ENCODE results near the gene EEF1G. TPM values are rescaled to one million over a fixed set of nuclear protein-coding genes. Genes with fewer than 3 reads are reported as not detected.

The EEF1G gene
- total and polyA plus RNA-seq, 2 of the 13 experiments (the other 11 are each of a cell fraction or from before 2014, with no cell fraction given), result 1,787 to 2,144 TPM

GRCh38 chr11:62599069-62599696 is 25.5 kb upstream of the EEF1G start (continued):
- TF ChIP-seq, protein P1, sequence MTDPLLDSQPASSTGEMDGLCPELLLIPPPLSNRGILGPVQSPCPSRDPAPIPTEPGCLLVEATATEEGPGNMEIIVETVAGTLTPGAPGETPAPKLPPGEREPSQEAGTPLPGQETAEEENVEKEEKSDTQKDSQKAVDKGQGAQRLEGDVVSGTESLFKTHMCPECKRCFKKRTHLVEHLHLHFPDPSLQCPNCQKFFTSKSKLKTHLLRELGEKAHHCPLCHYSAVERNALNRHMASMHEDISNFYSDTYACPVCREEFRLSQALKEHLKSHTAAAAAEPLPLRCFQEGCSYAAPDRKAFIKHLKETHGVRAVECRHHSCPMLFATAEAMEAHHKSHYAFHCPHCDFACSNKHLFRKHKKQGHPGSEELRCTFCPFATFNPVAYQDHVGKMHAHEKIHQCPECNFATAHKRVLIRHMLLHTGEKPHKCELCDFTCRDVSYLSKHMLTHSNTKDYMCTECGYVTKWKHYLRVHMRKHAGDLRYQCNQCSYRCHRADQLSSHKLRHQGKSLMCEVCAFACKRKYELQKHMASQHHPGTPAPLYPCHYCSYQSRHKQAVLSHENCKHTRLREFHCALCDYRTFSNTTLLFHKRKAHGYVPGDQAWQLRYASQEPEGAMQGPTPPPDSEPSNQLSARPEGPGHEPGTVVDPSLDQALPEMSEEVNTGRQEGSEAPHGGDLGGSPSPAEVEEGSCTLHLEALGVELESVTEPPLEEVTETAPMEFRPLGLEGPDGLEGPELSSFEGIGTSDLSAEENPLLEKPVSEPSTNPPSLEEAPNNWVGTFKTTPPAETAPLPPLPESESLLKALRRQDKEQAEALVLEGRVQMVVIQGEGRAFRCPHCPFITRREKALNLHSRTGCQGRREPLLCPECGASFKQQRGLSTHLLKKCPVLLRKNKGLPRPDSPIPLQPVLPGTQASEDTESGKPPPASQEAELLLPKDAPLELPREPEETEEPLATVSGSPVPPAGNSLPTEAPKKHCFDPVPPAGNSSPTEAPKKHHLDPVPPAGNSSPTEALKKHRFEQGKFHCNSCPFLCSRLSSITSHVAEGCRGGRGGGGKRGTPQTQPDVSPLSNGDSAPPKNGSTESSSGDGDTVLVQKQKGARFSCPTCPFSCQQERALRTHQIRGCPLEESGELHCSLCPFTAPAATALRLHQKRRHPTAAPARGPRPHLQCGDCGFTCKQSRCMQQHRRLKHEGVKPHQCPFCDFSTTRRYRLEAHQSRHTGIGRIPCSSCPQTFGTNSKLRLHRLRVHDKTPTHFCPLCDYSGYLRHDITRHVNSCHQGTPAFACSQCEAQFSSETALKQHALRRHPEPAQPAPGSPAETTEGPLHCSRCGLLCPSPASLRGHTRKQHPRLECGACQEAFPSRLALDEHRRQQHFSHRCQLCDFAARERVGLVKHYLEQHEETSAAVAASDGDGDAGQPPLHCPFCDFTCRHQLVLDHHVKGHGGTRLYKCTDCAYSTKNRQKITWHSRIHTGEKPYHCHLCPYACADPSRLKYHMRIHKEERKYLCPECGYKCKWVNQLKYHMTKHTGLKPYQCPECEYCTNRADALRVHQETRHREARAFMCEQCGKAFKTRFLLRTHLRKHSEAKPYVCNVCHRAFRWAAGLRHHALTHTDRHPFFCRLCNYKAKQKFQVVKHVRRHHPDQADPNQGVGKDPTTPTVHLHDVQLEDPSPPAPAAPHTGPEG (CRISPR knock-in tag; IDR thresholded peaks at IDR 0.05), result no peak
- TF ChIP-seq, protein P2, sequence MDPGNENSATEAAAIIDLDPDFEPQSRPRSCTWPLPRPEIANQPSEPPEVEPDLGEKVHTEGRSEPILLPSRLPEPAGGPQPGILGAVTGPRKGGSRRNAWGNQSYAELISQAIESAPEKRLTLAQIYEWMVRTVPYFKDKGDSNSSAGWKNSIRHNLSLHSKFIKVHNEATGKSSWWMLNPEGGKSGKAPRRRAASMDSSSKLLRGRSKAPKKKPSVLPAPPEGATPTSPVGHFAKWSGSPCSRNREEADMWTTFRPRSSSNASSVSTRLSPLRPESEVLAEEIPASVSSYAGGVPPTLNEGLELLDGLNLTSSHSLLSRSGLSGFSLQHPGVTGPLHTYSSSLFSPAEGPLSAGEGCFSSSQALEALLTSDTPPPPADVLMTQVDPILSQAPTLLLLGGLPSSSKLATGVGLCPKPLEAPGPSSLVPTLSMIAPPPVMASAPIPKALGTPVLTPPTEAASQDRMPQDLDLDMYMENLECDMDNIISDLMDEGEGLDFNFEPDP (CRISPR knock-in tag; conservative IDR thresholded peaks at IDR 0.05), result no peak
- no peak for TF ChIP-seq ZC3H13 (CRISPR knock-in tag; IDR thresholded peaks at IDR 0.05)
- no peak for TF ChIP-seq ZNF550 (CRISPR knock-in tag; IDR thresholded peaks at IDR 0.05; ENCODE audit: borderline replicate concordance)
- TF ChIP-seq ZEB1 (IDR thresholded peaks at IDR 0.05; ENCODE audit: insufficient replicate concordance, low read depth), result no peak
- TF ChIP-seq NFKB2 (CRISPR knock-in tag; IDR thresholded peaks at IDR 0.05; ENCODE audit: borderline replicate concordance), result peak; percentile 54; the same call in 1 of the 2 replicates
- TF ChIP-seq, protein P3, sequence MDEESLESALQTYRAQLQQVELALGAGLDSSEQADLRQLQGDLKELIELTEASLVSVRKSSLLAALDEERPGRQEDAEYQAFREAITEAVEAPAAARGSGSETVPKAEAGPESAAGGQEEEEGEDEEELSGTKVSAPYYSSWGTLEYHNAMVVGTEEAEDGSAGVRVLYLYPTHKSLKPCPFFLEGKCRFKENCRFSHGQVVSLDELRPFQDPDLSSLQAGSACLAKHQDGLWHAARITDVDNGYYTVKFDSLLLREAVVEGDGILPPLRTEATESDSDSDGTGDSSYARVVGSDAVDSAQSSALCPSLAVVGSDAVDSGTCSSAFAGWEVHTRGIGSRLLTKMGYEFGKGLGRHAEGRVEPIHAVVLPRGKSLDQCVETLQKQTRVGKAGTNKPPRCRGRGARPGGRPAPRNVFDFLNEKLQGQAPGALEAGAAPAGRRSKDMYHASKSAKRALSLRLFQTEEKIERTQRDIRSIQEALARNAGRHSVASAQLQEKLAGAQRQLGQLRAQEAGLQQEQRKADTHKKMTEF (CRISPR knock-in tag; IDR thresholded peaks at IDR 0.05), result peak; percentile 56; the same call in 1 of the 2 replicates
- no peak for TF ChIP-seq KLF15 (CRISPR knock-in tag; IDR thresholded peaks at IDR 0.05; ENCODE audit: borderline replicate concordance)
- TF ChIP-seq ZNF331 (CRISPR knock-in tag; IDR thresholded peaks at IDR 0.05), result 0 out of 2 replicates have a peak, but pooled peaks have one; percentile 47
- TF ChIP-seq ZNF577 (CRISPR knock-in tag; IDR thresholded peaks at IDR 0.05; ENCODE audit: borderline replicate concordance, low read depth), result no peak
- TF ChIP-seq ZNF782 (CRISPR knock-in tag; IDR thresholded peaks at IDR 0.05; ENCODE audit: borderline replicate concordance), result no peak
- no peak for TF ChIP-seq HOXA7 (CRISPR knock-in tag; IDR thresholded peaks at IDR 0.05)
- no peak for TF ChIP-seq PBX2 (CRISPR knock-in tag; IDR thresholded peaks at IDR 0.05)
- no peak for TF ChIP-seq FOXA1 (IDR thresholded peaks at IDR 0.05)
- peak; percentile 26; the same call in 1 of the 2 replicates for TF ChIP-seq FOXA1 (CRISPR knock-in tag; IDR thresholded peaks at IDR 0.05)
- no peak for TF ChIP-seq ZNF766 (CRISPR knock-in tag; IDR thresholded peaks at IDR 0.05; ENCODE audit: borderline replicate concordance)
- peak; percentile 69 for TF ChIP-seq MAX (IDR thresholded peaks at IDR 0.05)
- peak; percentile 48; the same call in 1 of the 2 replicates for TF ChIP-seq ATF1 (CRISPR knock-in tag; IDR thresholded peaks at IDR 0.05)
- peak; percentile 19; the same call in 1 of the 2 replicates for TF ChIP-seq CBX5 (CRISPR knock-in tag; IDR thresholded peaks at IDR 0.05; ENCODE audit: borderline replicate concordance)
- peak; percentile 37; the same call in 1 of the 2 replicates for TF ChIP-seq PITX1 (CRISPR knock-in tag; IDR thresholded peaks at IDR 0.05)

Measured in HepG2 (cell line).